HG03460 (cell line): Measurements from ENCODE around the gene CLDN5.

Experiments
- ATAC-seq: cut with Tn5 transposase; IDR thresholded peaks from one replicate; pipeline ENCODE4 v1.9.1; 2021; ENCODE audit not compliant: unreplicated experiment

CLDN5 gene

DNA sequence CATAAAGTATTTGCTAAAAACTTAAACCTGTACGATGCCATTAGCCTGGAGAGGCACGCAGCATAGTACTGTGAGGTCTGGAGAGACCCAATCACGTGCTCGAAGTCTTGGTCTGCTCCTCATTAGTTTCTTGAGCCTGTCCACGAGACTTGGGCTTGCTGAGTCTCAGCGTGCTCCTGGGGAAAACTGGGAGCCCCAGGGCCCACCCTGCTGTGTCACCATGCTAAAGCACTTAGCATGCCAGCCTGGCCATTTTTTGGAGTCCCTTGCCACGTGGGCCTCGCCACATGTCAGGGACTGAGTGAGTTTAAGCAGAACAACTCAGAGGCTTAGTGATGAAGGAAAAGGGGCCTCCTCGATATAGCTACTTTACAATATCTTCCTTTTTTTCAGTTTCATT, 41.9 kb downstream of the CLDN5 start:
- no peak for ATAC-seq

DNA sequence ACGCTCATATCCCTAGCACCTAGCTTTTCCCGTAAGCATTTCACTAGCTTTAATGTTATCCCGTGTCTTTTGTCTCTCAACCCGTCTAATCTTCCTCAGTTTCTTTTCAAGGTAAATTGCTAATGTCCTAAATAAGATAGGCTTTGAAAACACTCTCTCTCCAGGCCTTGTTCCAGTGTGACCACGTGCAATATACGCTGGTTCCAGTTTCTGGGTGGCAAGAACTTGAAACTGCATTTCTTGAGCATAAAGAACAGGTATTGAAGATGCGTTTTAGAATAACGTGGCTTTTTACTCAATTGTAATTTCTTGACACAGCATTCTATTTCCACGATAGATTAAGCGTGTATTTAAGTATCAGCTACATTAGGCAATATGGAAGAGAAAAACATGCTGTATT, 43.4 kb downstream of the CLDN5 start:
- ATAC-seq: no peak

DNA sequence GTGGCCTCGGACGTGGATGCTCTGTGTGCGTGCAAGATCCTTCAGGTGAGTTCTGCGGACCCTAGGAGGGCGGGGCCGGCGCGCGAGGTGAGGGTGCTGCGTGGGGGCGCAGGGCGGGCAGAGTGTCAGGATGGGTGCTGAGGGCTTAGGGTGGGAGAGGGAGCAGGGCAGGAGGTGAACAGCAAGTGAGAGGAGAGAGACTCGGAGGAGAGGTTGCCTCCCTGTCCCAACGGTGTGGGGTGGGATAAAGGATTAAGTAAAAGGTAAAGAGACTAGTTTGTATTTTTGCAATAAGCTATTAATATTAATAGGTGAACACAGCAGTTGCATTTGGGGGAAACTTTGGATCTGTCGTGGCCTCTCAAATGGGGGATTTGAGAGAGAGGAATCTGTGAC, 44.0 kb downstream of the CLDN5 start:
- ATAC-seq: no peak

DNA sequence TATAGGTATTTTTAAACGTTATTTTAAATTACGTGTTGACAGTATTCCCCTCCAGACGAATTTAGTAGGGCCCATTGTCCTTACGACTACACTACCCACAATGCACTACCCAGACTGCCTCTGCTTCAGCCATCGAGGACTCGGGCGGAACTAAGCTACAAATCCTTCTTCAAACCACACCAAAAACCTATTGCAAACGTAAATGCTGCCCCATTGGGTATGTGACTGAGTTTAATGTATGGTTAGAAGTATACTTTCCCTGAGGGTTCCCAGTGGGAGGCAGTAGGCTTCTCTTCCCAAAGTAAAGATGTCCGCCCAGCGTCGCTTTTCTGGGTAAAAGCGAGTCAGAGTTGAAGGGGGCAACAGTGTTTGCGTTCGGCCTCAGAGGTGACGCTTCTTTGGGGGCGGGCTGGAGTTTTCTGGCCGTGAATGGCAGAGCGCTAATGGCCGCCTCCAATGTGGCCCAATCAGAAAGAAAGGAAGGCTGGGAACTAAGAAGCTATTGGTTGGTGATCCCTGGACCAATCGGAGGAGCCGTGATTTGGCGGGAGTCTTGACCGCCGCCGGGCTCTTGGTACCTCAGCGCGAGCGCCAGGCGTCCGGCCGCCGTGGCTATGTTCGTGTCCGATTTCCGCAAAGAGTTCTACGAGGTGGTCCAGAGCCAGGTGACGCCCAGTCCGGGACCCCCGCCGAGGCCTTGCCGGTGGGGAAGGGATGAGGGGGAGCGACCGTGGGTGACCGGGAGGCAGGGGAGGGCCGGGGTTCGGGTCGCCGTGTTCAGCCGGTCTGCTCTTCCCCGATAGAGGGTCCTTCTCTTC, 44.6 kb downstream of the CLDN5 start, which contains the start of gene CDC45:
Gene CDC45, plus strand, starts transcription at position 566 of the 818 bp plus-strand sequence. Its CDS starts 49 bp downstream, at position 615.
- ATAC-seq: peak; percentile 82

DNA sequence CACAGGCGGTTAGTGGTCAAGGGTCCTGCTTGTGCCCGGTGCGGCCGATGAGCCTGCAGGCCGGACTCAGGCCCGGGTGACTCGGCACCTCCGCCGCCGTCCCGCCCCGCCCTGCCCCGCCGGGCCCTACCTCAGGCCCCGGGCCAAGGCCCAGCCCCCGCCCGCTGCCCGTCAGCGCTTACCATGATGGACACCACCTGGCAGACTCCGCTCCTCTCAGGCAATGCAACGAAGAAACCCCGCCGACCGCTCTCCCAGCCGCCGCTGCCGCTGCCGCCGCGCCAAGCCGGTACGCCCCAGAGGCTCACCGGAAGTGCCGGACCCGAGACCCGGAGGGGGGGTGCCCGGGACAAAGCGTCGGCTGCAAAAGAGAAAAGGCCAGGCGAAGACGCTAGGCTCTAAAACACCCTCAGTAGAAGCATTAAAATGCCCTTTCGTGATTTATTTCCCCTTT, 45.3 kb downstream of the CLDN5 start, which contains the start of gene UFD1:
Gene UFD1, minus strand, starts transcription at position 293 of the 454 bp plus-strand sequence. Its CDS starts 108 bp downstream, at position 185.
- ATAC-seq: peak; percentile 36

DNA sequence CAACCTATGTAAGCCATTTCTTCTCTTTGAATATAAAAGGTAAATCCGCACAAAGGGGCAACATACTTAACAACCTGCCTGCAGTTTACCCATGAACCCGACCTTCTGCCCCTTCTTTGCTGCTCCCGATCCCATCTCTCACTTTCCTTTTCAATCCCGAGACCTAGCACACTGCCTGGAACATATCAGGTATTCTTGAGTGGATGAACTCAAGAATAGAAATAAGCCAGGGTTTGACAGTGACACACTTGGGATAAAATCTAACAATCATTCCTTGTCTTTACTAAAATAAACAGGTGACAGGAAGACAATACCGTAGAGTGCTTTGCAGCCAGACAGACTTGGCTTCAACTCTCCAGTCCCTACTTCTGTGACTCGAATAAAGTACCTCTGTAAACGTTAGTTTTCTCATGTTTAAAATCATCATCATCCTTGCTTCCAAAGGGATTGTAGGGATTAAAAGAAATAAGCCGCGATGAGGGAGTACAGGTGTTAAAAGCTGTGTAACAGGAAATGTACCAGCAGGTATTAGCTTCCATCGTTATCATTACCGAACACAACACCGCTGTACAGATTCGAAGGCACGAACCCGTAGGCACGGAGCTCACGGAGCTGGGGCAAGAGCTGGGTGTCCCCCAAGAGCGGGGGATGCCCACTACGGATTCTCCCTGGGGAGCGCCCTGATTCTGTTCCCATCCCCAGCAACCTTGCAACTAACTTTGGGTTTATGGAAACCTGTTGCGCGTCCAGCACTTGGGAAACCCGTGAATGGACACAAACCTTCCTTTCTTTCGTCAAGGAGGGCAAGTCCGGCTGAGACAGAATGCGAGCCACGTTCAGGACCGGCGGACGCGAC, 45.9 kb downstream of the CLDN5 start:
- no peak for ATAC-seq

DNA sequence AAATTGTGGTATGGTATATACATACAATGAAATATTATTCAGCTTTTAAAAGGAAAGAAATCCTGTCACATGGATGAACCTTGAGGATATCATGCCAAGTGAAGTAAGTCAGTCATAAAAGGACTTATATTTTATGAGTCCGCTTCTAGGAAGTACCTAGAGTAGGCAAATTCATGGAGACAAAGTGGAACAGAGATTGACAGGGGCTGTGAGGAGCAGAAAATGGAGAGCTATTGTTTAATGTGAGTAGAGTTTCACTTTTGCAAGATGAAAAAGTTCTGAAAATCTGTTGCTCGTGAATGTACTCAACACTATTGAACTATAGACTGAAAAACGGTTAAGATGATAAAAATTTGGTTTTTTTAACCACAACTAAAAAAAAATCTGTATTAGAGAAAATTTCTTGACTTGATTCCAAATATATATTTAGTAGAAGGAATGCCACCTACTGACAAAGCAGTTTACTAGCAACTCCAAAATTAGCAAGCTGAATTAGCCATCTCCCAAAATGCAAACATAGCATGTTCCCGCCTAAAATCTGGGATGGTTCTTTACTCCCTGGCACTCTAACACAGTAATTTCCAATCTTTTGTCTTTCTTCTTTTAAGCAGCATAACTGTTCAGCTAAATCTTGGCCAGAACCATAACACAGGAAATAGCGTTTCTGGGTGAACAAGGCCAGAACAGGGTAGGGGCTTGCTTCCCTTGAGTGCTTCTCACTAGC, 46.7 kb downstream of the CLDN5 start:
- ATAC-seq: no peak

DNA sequence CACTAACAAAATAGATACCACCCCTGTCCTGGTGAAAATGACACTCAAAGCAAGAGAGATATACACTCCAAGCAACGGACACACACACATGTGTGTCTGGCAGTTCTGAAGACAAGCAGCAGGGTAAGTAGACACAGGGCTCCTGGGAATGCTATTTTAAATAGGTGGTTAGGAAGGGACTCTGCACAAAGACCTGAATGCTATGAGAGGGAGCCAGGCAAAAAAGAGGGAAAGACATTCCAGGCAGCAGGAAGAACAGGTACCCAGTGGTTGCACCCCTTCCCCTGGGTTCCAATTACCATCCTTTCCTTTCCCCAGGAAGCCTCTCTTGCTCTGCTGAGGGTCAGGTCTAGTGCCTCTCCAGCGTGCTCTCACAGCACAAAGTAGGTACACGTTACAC, 48.2 kb downstream of the CLDN5 start:
- no peak for ATAC-seq

DNA sequence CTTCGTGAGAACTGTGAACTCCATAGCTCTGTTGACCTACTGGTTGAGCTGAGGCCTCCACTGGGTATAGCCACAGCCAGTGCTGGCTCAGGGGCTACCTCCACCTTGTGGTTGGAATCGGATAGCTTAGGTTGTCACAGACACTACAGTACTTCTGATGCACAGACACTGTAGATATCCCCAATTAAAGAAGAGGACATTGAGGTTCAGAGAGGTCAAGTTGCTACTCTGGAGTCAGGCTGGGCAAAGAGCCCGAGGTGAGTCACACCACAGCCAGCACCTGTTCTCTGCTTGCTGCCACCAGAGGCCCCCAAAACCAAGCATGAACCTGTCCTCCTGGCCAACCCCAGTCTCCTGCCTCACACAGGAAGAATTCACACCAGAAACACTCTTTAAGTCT, 50.6 kb downstream of the CLDN5 start:
- ATAC-seq: no peak
